Measurements from ENCODE around the gene SCFD2.

Gene SCFD2

DNA sequence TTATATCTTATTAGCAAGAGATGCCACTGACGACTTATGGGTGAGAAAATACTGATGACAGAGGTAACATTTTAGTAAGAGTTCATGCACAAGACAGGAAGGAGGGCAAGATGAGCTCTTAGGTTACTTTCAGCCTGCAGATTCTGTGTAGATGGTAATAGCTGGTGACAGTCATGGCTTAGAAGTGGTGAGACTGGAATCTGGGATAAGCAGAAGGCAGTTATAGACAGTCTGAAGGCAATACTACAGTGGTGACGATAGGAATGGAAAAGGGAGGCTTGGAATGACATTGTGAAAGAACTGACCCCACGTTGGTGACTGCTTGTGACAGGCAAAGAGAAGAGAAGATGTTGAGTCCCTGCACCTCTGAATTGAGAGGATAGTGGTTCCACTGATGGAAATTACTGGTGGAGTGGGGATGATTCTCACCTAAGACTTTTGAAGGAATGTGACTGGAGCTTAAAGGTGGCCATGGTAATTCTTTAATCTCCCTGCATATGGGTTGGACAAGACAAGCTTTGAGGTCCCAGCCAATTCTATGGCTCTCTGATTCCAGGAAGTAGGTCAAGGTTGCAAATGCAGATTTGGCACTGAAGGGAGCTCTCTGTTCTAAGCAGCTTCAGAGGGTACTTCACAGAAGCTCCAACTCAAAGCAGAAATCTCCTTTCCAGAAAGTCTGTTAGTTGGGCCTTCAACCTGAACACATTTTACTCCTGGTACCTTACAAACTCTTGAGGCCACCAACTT, 404.0 kb downstream of the SCFD2 start:
- in situ Hi-C loops (cut with MboI; ENCODE audit: low pct_unique_long_range_greater_than_20kb, low sequenced_read_pairs), result no loop called here
- no peak for DNase-seq

GRCh38 chr4:52959541-52959940, 406.3 kb downstream of the SCFD2 start:
- in situ Hi-C loops (cut with MboI; ENCODE audit: low pct_unique_long_range_greater_than_20kb, low sequenced_read_pairs), result no loop called here
- no peak for DNase-seq

- in situ Hi-C loops (cut with MboI; ENCODE audit: low pct_unique_long_range_greater_than_20kb, low sequenced_read_pairs), result no loop called here
- no peak for DNase-seq
Observed at GRCh38 chr4:52957835-52958631, 407.8 kb downstream of the SCFD2 start.

GRCh38 chr4:52957220-52957686, 408.6 kb downstream of the SCFD2 start:
- DNase-seq, result no peak
- in situ Hi-C loops (cut with MboI; ENCODE audit: low pct_unique_long_range_greater_than_20kb, low sequenced_read_pairs), result no loop called here

DNA sequence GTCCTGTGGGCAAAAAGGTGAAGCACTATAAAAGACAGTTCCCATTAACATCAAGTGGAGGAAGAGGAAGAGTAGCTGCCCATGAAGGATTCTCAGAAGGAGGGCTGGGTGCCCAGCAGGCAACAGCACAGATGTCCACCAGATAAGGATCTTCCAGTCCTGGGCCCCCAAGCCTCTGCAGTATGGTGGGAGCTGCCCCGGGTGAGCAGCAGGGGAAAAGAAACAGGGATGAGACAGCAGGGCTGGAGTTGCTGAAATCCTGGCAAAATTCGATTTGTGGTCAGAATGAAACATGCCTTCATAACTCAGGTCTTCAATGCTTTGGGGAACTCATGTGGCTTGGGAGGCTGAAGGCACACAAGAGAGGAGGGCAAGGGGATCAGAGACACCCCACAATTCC, 409.2 kb downstream of the SCFD2 start:
- in situ Hi-C loops (cut with MboI; ENCODE audit: low pct_unique_long_range_greater_than_20kb, low sequenced_read_pairs), result no loop called here
- DNase-seq, result peak; percentile 4

- DNase-seq, result no peak
- in situ Hi-C loops (cut with MboI; ENCODE audit: low pct_unique_long_range_greater_than_20kb, low sequenced_read_pairs), result no loop called here
Observed at GRCh38 chr4:52954560-52955170, 411.2 kb downstream of the SCFD2 start.

GRCh38 chr4:52952540-52952939, 413.3 kb downstream of the SCFD2 start:
- in situ Hi-C loops (cut with MboI; ENCODE audit: low pct_unique_long_range_greater_than_20kb, low sequenced_read_pairs), result no loop called here
- no peak for DNase-seq

GRCh38 chr4:52951016-52951415, 414.8 kb downstream of the SCFD2 start:
- in situ Hi-C loops (cut with MboI; ENCODE audit: low pct_unique_long_range_greater_than_20kb, low sequenced_read_pairs), result no loop called here
- no peak for DNase-seq

DNA sequence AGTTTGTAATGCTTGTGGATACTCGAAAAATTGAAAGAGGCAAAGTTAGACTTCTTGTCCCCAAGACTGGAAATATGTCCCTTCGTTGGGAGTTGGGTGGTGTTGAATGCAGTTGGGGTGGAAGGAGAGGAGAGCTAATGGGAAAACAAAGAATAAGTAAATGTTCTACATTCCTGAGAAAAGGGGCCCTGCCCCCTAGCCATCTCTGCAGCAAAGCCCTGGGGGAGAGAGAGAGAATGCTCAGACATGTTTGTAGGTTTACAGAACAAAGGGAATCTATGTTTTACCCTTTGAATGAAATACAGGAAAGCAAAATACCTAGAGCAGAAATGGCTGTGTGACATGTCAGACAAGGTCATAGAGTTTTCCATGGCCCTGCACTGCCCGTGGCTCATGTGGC, 415.6 kb downstream of the SCFD2 start:
- DNase-seq, result no peak
- in situ Hi-C loops (cut with MboI; ENCODE audit: low pct_unique_long_range_greater_than_20kb, low sequenced_read_pairs), result no loop called here

DNA sequence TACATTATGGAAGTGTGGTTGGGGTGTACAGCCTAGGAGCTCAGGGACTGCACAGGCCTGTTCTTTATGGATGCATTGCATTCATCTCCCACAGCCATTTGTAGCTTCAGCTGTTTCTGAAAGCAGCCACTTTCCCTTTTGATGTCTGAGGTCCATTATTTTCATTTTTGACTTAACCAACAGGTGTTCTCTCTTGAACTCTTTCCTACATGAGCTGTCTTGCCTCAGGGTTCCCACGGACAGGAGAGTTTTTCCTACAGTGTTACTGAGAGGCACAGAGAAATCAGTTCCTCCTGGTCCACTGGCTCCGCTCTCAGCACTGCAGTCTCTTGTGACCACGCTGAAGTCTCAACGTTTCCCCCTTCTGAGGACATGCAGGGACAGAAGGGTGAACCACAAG, 416.5 kb downstream of the SCFD2 start:
- in situ Hi-C loops (cut with MboI; ENCODE audit: low pct_unique_long_range_greater_than_20kb, low sequenced_read_pairs), result no loop called here
- no peak for DNase-seq

- DNase-seq, result no peak
- in situ Hi-C loops (cut with MboI; ENCODE audit: low pct_unique_long_range_greater_than_20kb, low sequenced_read_pairs), result no loop called here
Observed at GRCh38 chr4:52948057-52948423, 417.8 kb downstream of the SCFD2 start.

GRCh38 chr4:52947401-52948056, 418.3 kb downstream of the SCFD2 start:
- in situ Hi-C loops (cut with MboI; ENCODE audit: low pct_unique_long_range_greater_than_20kb, low sequenced_read_pairs), result no loop called here
- DNase-seq, result no peak

DNA sequence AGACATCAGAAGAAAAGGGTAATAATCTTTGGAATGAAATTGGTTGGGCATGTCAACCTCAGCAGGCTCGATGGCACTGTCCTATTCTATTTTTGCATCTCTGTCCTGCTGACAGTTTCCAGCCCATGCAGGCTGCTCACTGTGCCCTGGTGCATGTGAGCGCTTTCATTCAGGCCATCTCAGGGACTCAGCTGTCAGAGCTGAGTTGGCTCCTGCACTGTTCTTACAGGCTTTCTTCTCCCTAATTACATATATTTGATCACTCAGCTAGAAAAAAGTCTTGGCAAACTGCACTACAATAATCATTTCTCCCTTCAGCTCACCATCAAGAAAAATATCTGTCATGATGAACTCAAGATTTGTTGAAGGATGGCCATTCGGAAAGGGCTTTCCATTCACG, 419.0 kb downstream of the SCFD2 start:
- no peak for DNase-seq
- in situ Hi-C loops (cut with MboI; ENCODE audit: low pct_unique_long_range_greater_than_20kb, low sequenced_read_pairs), result no loop called here

DNA sequence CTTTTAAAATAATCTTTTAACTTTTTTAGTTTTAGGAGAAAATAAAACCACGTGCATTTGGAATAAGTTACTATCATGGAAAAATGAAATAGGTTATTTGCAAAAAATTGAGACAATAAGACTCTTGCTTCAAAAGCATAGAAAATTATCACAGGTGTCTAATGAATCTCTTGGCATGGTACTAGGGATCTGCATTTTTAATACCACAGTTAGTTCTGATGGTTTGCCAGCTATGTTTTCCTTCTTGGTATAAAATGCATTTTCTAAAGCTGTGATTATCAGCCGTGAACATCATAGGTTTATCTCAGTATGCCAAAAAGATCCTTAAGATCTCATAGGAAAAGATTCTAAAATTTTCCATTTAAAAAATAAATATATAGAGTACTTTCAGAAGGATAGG, 419.9 kb downstream of the SCFD2 start:
- DNase-seq, result no peak
- in situ Hi-C loops (cut with MboI; ENCODE audit: low pct_unique_long_range_greater_than_20kb, low sequenced_read_pairs), result no loop called here

DNA sequence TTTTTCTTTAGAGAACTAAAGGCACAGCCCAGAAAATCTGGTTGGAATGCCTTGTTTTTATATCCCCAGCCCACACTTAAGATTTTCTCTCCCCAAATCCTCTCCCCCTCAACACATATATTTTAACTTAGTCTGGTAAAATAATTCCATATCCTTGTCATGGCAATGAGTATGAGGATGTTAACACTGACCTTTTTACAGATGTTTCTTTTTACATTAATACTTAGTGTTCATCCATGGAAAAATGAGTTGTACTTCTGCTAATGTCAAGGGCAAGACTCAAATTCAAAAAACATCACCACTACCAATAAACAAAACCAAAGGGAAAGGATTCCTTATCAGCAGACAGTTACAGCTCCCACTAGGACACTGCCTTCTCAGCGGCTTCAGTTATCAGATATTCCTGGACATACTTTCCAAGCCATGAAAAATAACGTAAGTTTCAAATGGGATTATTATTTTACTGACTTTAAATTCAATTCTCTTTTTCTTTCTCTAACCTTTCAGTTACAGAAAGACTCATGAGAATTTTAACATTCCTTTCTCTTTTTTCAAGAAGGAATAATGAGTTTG, 420.4 kb downstream of the SCFD2 start:
- in situ Hi-C loops (cut with MboI; ENCODE audit: low pct_unique_long_range_greater_than_20kb, low sequenced_read_pairs), result no loop called here

GRCh38 chr4:52943677-52944076, 422.2 kb downstream of the SCFD2 start:
- in situ Hi-C loops (cut with MboI; ENCODE audit: low pct_unique_long_range_greater_than_20kb, low sequenced_read_pairs), result no loop called here
- no peak for DNase-seq

More for the DNA sequence above, 420.4 kb downstream of the SCFD2 start:
- DNase-seq, result no peak

DNA sequence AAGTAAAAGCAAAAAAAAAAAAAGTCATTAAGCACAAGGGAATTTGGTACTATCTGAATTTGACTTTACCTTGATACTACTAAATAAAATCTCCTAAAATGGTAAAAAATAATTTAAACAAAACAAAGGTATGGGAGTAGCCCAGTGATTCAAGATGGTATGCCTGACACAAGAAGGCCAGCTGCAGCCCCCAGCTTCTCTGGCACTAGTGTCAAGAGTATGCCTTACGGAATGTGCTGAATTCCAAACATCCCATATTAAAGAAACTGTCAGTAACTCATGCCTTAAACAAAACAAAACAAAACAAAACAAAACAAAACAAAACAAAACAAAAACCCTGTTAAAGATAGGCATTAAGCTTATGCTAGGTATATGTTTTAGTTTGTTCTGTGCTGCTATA, 422.9 kb downstream of the SCFD2 start:
- no peak for DNase-seq
- in situ Hi-C loops (cut with MboI; ENCODE audit: low pct_unique_long_range_greater_than_20kb, low sequenced_read_pairs), result no loop called here

DNA sequence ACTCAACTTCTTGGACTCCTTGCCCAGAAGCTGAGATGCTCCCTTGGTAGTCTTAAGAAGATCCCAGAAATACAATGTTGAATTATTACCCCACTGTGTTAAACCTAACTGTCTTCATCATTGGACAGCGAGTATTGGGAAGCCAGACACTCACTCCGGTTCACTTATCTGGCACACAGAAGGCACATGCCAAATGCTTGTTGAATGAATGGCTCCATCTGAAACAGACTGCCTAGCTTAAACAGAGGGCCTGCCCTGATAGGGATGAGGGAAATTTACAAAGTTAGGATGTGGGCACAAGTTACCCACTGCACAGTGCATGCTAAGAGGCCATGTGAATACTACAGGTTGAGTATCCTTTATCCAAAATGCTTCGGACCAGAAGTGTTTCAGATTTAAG, 424.4 kb downstream of the SCFD2 start:
- in situ Hi-C loops (cut with MboI; ENCODE audit: low pct_unique_long_range_greater_than_20kb, low sequenced_read_pairs), result no loop called here
- DNase-seq, result no peak

DNA sequence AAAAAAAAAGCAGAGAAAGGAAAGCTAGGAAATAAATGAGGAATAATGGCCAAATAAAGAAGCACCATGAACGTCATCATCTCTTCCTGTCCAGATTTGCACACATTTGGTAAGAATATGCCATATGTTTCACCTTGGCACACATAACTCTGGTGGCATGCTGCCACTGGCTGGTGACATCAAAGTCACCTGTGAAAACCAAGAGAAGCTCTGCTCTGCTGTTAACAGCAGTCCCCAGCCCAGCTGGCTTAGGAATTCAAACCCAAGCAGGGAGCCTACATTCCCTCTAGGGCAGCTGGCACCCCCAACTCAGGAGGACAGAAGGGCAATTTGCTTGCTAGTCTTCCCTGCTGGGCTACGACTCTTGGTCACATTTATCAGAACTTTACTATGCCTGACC, 426.1 kb downstream of the SCFD2 start:
- in situ Hi-C loops (cut with MboI; ENCODE audit: low pct_unique_long_range_greater_than_20kb, low sequenced_read_pairs), result no loop called here
- no peak for DNase-seq

Measured in KBM-7 (cell line).